Stimulated activated CD8-positive, alpha-beta memory T cell treated with anti-CD3 and anti-CD28 coated beads, Interleukin-4, amount 100 ng/mL, for 48 hours (primary cell): ENCODE results near the gene MIB1.

Experiments
- DNase-seq: peaks from one replicate; pipeline ENCODE4 v3.0.0-alpha.2; 2020

MIB1 gene

DNA sequence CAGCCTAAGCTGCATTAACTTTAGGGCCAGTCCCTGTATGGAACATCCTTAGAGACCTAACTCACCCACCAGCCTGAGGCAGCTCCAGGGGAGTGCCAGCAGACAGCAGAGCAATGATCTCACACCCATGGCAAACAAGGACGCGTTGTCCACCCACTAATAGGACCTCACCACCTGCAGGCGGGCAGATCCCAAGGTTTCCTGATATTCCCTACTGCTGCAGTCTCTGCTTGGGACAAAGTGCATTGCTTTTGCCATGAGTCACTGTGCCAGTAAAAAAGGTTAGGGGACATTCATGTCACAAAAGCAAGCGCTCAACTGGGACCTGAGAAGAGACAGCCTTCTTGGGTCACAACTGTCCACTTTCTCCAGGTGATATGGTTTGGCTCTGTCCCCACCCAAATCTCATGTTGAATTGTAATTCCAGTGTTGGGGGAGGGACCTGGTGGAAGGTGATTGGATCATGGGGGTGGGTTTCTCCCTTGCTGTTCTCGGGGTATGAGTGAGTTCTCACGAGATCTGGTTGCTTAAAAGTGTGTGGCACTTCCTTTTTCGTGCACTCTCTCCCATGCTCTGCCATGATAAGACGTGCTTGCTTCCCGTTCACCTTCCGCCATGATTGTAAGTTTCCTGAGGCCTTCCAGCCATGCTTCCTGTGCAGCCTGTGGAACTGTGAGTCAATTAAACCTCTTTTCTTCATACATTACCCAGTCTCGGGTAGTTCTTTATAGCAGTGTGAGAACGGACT, 160.2 kb downstream of the MIB1 start:
- DNase-seq: no peak

DNA sequence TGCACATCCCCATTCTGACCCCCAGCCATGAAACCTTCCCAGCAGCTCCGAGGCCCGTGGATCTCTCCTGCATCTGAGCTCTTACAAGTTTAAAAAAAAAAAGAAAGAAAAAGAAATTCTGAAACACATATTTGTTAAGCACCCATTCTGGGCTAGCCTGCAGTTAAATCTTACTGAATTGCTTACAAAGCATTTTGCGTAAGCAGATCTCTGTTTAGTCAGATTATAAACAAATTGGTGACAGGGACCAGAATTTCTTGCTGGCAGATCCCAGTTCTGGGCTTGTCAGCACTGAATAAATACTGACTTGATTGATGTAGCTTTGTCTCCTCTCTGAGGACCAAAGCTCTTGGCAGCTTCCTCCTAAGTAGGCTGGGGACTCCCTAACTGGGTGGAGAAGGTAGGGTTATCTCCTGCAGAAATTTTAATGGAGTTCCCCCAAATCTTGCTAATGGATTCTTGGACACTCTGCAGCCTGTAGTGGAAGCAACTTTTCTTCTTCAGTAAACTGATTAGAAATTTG, 160.9 kb downstream of the MIB1 start:
- DNase-seq: no peak

DNA sequence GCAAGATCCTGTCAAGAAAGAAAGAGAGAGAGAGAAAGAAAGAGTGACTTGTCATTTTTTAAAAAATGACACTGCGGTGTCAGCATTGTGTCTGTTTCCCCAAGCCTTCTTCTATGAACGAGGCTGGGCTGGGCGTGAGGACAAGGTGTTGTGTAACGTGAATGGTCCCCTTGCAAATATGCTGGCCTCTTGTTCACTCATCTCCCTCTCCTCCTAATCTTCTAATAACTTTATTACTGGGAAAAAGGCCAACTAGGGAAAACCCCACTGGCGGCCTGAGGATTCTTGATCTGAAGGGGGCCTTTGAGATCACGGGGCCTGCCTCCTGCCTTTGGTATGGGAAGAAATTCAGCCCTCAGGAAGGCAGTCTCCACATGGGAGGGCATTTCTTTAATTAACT, 163.1 kb downstream of the MIB1 start:
- DNase-seq: no peak

DNA sequence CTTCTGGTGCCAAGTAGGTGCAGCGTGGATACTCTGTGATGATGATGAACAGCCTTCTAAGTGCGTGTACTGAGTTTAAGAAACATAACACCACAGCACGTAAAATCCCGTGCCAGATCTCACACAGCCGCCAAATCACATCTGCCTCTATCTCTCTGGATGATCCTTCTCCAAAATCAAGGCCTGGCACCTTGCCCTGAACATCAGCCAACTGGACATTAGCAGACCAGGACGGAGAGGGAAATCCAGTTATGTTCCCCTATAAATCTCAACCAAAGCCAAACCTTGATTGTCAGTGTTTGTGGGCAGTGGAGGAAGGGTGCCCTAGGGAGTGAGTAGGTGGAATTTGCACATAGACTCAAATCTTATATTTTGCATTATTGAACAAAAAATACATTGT, 164.3 kb downstream of the MIB1 start:
- DNase-seq: no peak

DNA sequence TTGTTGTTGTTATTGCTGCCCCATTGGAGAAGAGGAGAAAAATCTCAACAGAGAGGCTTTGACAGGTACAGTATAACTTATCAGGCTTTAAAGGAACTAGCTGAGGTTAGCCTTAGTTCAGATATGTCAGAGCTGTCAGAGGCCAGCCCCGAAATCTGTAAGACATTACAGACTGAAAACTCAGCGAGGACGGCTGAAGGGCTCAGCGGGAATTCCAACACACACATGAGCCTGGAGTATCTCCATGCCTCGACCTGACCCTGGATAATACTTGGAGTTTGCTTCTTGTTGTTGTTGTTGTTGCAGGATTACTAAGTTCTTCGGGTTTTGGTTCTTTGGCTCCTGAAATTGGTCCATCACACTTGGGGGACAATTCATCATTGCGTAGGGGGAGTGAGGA, 166.9 kb downstream of the MIB1 start:
- no peak for DNase-seq

DNA sequence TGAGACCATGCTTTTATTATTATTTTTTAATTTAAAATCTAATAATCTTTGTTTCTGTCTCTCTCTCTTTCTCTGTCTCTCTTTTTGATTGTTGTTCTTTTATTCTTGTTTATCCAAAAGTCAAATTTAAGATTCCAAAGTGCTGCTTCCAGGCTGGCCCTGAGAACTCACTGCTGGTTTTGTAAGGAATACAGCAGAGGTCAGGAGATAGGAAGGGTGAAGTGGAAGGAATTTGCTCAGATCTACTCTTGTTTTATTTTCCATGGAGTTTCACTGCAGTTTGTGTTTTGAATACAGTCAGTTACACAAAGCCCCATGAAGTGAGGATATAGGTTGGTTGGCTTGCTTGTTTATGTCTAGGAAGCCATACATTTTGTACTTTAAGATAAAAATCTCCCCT, 168.1 kb downstream of the MIB1 start:
- DNase-seq: no peak

DNA sequence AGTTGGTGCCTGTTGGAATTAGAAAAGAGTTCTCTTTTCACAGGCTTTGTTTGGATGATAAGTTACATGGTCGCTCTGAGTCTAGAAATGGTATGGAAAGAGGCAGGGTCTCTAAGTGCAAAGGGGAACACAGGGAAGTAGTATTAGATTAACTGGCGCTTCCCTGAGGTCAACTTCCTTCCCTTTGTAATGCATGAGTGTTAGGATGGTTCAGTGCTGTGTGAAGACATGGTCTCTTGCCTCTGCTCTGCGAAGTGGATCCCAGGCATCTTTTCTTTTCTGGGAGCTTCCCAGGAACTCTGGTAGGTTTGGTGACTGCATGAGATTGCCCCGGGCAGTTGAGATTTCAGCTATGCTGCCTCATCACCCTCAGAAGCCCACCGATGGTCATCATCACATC, 170.3 kb downstream of the MIB1 start:
- DNase-seq: no peak

DNA sequence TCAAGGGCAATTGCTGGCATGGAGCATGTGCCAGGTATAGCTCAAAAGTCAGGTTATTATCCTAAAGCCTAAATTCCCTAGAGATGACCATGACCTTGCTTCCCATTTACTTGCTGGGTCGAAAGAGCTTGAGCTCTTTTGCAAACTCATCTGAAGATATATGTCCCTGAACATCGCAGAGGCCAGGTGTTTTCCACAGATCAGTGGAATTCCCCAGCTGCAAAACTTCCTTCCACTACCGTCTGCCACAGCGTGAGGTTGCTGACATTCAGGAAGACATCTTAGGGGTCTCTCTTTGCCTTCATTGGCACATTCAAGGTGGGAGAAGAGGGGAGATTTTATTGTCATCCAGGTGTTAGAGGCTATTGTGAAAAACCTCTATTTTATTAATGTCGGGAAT, 171.0 kb downstream of the MIB1 start:
- no peak for DNase-seq

DNA sequence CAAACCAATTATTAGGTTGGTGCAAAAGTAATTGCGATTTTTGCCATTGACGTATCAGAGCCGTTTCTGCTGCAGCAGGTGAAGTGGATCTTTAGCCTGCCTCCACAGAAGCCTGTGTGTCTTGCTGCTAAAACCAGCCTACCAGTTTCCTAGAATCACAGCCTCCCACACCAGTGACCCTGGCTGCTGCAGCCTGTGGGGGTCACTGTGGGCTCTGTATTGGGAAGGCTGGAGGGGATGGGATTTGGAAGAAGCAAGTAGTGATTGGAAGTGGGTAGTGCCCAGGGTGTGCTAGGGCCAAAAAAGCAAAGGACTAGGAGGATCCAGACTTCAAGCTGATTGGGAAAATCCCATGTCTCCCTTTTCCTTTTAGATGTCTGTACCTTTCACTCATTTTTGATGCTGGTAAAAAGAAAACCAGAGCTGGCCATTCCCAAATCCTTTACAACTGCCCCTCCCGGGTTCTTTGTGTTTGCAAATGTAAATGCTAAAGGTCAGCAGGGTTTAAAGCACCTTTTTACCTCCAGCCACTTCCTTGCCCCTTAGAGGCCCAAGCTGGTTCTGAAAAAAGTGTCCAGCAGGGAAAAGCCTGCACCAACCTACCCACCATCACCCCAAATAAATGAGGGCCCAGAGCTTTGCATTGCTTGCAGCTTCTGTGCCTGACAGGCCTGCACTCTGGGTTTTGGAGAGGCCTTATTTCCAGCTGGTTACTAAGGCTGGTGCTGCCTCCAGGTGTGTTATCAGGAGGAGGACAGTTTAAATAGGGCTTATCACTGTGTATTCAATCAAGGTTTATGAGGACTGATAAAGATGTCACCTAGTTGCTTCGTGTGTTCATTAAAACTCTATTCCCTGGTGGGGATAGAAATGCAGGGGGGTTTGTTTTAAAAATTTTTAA, 172.0 kb downstream of the MIB1 start:
- no peak for DNase-seq

DNA sequence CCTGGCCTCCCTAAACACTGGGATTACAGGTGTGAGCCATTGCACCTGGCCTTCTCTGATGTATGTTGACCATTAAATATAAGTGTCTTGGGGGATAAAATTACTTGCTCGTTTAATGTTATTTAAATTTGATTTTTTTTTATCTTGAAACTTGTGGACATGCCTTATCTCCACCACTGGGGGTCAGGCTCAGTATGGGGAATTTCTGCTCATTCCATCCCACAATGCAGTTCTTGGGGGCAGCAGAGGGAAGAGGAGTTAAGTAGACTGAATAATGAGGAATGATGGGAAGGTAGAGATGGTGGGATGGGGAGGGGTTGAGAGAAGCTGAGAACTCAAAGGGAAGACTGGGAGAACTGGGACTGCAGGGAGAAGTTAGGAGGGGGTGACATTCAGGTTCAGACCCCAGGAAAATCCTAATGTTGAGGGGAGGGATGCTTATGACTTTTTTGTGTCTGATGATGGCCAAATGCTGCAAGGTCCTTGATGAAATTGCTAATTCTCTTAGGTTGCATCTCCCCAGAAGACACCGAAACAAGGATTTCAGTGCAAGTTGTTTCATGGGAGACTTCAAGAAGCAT, 174.2 kb downstream of the MIB1 start:
- DNase-seq: no peak

DNA sequence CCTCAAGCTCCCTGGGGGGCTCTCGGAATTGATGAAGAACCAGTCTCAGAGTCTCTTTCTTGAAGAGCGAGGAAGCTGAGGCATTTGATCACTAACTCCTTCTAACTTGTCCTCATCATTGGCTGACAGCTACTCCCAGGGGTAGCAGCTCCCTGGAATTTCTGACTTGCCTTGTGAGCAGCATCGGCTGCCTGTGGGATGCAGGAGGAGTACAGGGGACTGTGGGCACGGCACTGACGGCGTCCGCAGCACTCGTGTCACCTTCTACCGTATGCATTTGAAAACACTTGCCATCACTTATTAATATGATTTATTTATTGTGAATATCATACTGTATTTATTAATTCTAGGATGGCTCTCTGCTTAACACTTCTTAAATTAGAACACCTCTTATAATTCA, 175.0 kb downstream of the MIB1 start:
- no peak for DNase-seq

DNA sequence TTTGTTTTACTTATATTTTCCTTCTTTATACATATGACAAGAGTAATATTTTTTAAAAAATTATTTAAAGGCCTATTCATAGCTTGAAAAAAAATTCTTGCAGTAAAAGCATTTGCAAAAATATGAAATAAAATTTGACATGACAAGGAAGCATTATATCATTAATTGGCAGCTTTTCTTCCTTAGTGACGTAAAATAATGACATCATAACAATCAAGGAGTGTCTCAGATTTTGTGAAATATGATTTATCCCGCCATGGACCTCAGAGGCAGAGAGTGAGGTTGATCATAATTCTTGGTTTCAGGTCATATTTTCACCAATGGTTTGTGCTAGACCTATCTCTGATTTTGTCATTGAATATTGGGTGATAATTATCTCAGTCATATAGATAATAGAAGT, 176.0 kb downstream of the MIB1 start:
- DNase-seq: no peak

DNA sequence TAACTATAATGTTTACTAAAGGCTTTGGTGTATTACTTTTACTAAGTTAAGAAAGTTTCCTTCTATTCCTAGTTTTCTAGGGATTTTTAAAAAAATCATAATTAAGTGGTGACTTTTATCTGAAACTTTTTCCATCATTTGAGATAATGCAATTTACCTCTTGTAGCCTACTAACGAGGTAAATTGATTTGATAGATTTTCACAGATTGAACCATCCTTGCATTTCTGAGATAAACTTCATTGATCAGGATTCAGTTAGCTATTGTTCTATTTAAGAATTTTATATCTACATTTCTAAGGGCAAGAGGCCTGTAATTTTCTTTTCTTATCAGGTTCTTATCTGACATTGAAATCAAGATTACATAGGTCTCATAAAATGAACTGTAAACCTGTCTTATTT, 178.1 kb downstream of the MIB1 start:
- no peak for DNase-seq
